NOMO-1 treated with DMSO at 0.1 percent for 48 hours (cell line): Measurements from ENCODE around the gene ATP6V1F.

Source experiments
- DNase-seq: peaks from one replicate; lab custom pipeline; 2025; ENCODE audit not compliant: unreplicated experiment; lab: John Stamatoyannopoulos, UW

The ATP6V1F gene

GRCh38 chr7:128867241-128867640, 4.6 kb downstream of the ATP6V1F start:
- no peak for DNase-seq

GRCh38 chr7:128867842-128868623, 5.4 kb downstream of the ATP6V1F start:
- DNase-seq = no peak

- no peak for DNase-seq
Observed at GRCh38 chr7:128868624-128869137, 6.0 kb downstream of the ATP6V1F start.

- no peak for DNase-seq
Observed at GRCh38 chr7:128869138-128869943, 6.7 kb downstream of the ATP6V1F start.

- DNase-seq = no peak
Observed at GRCh38 chr7:128869944-128870285, 7.3 kb downstream of the ATP6V1F start.

- no peak for DNase-seq
Observed at GRCh38 chr7:128871050-128871449, 8.4 kb downstream of the ATP6V1F start.

- no peak for DNase-seq
Observed at GRCh38 chr7:128872394-128872824, 9.8 kb downstream of the ATP6V1F start.

GRCh38 chr7:128873234-128873633, 10.6 kb downstream of the ATP6V1F start:
- DNase-seq = no peak

- no peak for DNase-seq
Observed at GRCh38 chr7:128874140-128875031, 11.7 kb downstream of the ATP6V1F start.

GRCh38 chr7:128875523-128875948, 12.9 kb downstream of the ATP6V1F start:
- no peak for DNase-seq

GRCh38 chr7:128876127-128876526, 13.5 kb downstream of the ATP6V1F start:
- no peak for DNase-seq

GRCh38 chr7:128876586-128876977, 13.9 kb downstream of the ATP6V1F start:
- DNase-seq = no peak

- no peak for DNase-seq
Observed at GRCh38 chr7:128876978-128877755, 14.5 kb downstream of the ATP6V1F start.

- no peak for DNase-seq
Observed at GRCh38 chr7:128877756-128878120, 15.1 kb downstream of the ATP6V1F start.

GRCh38 chr7:128878226-128879105, 15.8 kb downstream of the ATP6V1F start:
- DNase-seq = no peak

GRCh38 chr7:128879461-128879938, 16.8 kb downstream of the ATP6V1F start:
- no peak for DNase-seq

GRCh38 chr7:128879939-128880746, 17.5 kb downstream of the ATP6V1F start:
- no peak for DNase-seq

- DNase-seq = no peak
Observed at GRCh38 chr7:128880791-128881457, 18.3 kb downstream of the ATP6V1F start.
